Neural cell (in vitro differentiated cells): Measurements from ENCODE around the gene AP2A2. TPM values are rescaled to one million over a fixed set of nuclear protein-coding genes. Genes with fewer than 3 reads are reported as not detected.
"Not testable (repeated sequence)": the region's sequence is repeated elsewhere in the genome, so short reads cannot be mapped to it uniquely, and the experiment has no call there.

ENCODE experiments used
- H2AFZ ChIP-seq: fragments of 200-600, 300-800 bp; sonication (generic), shearing (Covaris generic); 2 replicates; pipeline ENCODE4 v1.6.0; 2014; ENCODE audit warnings: low read depth, mild to moderate bottlenecking, antibody characterized with exemption, low read length, moderate library complexity
- H3F3A ChIP-seq: fragments of 200-600 bp; shearing (Covaris generic); 2 replicates; pipeline ENCODE4 v1.6.1; 2016; ENCODE audit warnings: mild to moderate bottlenecking, moderate library complexity, mixed read lengths, antibody characterized with exemption, low read length; ENCODE audit not compliant: insufficient read depth, poor library complexity, severe bottlenecking
- H3K27ac ChIP-seq: fragments of 200-600, 300-800 bp; sonication (generic), shearing (Covaris generic); 2 replicates; pipeline ENCODE4 v1.5.1; 2014; ENCODE audit warnings: mild to moderate bottlenecking, low read length, moderate library complexity
- H3K27me3 ChIP-seq: fragments of 300-800, 200-600 bp; sonication (generic), shearing (Covaris generic); 2 replicates; pipeline ENCODE4 v1.6.0; 2014; ENCODE audit warnings: mild to moderate bottlenecking, low read depth, low read length, moderate library complexity; ENCODE audit not compliant: insufficient read depth
- H3K36me3 ChIP-seq: fragments of 300-800, 200-600 bp; sonication (generic), shearing (Covaris generic); 2 replicates; pipeline ENCODE4 v1.5.1; 2014; ENCODE audit warnings: mild to moderate bottlenecking, antibody characterized with exemption, low read length, moderate library complexity; ENCODE audit not compliant: insufficient read depth
- H3K4me2 ChIP-seq: fragments of 300-800, 200-600 bp; sonication (generic), shearing (Covaris generic); 2 replicates; pipeline ENCODE4 v1.6.0; 2014; ENCODE audit warnings: mild to moderate bottlenecking, low read length
- H3K4me3 ChIP-seq: fragments of 300-800, 200-600 bp; sonication (generic), shearing (Covaris generic); 2 replicates; pipeline ENCODE4 v1.5.1; 2014; ENCODE audit warnings: mild to moderate bottlenecking, low read length, moderate library complexity
- H3K79me2 ChIP-seq: fragments of 200-600 bp; shearing (Covaris generic); replicated peaks from 2 replicates; pipeline ENCODE4 v1.6.0; 2014; ENCODE audit warnings: mild to moderate bottlenecking, low read length, moderate library complexity; ENCODE audit not compliant: insufficient read depth
- H3K9ac ChIP-seq: fragments of 300-800, 200-600 bp; sonication (generic), shearing (Covaris generic); 2 replicates; pipeline ENCODE4 v1.6.1; 2016; ENCODE audit warnings: mild to moderate bottlenecking, low read length, mixed read lengths
- H3K9me2 ChIP-seq: fragments of 200-600 bp; shearing (Covaris generic); 2 replicates; pipeline ENCODE4 v1.6.1; 2016; ENCODE audit warnings: mild to moderate bottlenecking, low read length, mixed read lengths; ENCODE audit not compliant: insufficient read depth
- H3K9me3 ChIP-seq: fragments of 200-600, 300-800 bp; sonication (generic), shearing (Covaris generic); 2 replicates; pipeline ENCODE4 v1.6.1; 2016; ENCODE audit warnings: mild to moderate bottlenecking, mixed run types, low read length, moderate library complexity, mixed read lengths
- H4K20me1 ChIP-seq: fragments of 200-600 bp; shearing (Covaris generic); 2 replicates; pipeline ENCODE4 v1.6.1; 2016; ENCODE audit warnings: mild to moderate bottlenecking, mixed run types; ENCODE audit not compliant: insufficient read depth
- CTCF ChIP-seq: fragments of 450-650 bp; IDR thresholded peaks from 2 replicates; pipeline ENCODE4 v1.5.1; 2014; ENCODE audit warnings: antibody characterized with exemption, mild to moderate bottlenecking, moderate library complexity; ENCODE audit not compliant: poor library complexity, severe bottlenecking
- EP300 ChIP-seq: fragments of 450-650 bp; conservative IDR thresholded peaks from 2 replicates; pipeline ENCODE4 v1.6.1; 2014; ENCODE audit warnings: antibody characterized with exemption, mild to moderate bottlenecking, moderate library complexity; ENCODE audit not compliant: poor library complexity, severe bottlenecking
- EZH2 ChIP-seq: fragments of 200-600, 300-800 bp; shearing (Covaris generic), sonication (generic); IDR thresholded peaks from 2 replicates; pipeline ENCODE4 v1.6.1; 2014; ENCODE audit warnings: antibody characterized with exemption, low read length, borderline replicate concordance, mild to moderate bottlenecking; ENCODE audit not compliant: insufficient read depth, poor library complexity, severe bottlenecking
- MXI1 ChIP-seq: fragments of 450-650 bp; conservative IDR thresholded peaks from 2 replicates; pipeline ENCODE4 v1.6.1; 2014; ENCODE audit warnings: antibody characterized with exemption, mild to moderate bottlenecking; ENCODE audit not compliant: poor library complexity, severe bottlenecking
- POLR2AphosphoS5 ChIP-seq: IDR thresholded peaks from 2 replicates; pipeline ENCODE4 v1.6.1; 2012
- RAD21 ChIP-seq: fragments of 450-650 bp; conservative IDR thresholded peaks from 2 replicates; pipeline ENCODE4 v1.6.1; 2014; ENCODE audit warnings: antibody characterized with exemption, mild to moderate bottlenecking, moderate library complexity
- REST ChIP-seq: IDR thresholded peaks from 2 replicates; pipeline ENCODE4 v1.6.1; 2012; ENCODE audit warnings: borderline replicate concordance
- SMC3 ChIP-seq: fragments of 450-650 bp; conservative IDR thresholded peaks from 2 replicates; pipeline ENCODE4 v1.6.1; 2014; ENCODE audit warnings: antibody characterized with exemption, mild to moderate bottlenecking, moderate library complexity; ENCODE audit not compliant: poor library complexity
- TAF1 ChIP-seq: IDR thresholded peaks from 2 replicates; pipeline ENCODE4 v1.6.1; 2012; ENCODE audit warnings: low read depth
- polyA plus RNA-seq: library from polyadenylated mRNA; depleted of rRNA; stranded (reverse); fragments of >200 nt; gene quantifications from 2 replicates; pipeline ENCODE4 v1.2.3, GENCODE V29; 2014

The AP2A2 gene
- polyA plus RNA-seq, 1 donor from 2014 or later: 46.5 TPM

- not testable (repeated sequence) for H3K9ac ChIP-seq, H3K9me2 ChIP-seq, H3F3A ChIP-seq, H2AFZ ChIP-seq, H3K36me3 ChIP-seq, H4K20me1 ChIP-seq, H3K9me3 ChIP-seq, H3K4me3 ChIP-seq, H3K79me2 ChIP-seq, H3K27me3 ChIP-seq, H3K4me2 ChIP-seq, H3K27ac ChIP-seq
Observed at GRCh38 chr11:961310-961920, 35.7 kb downstream of the AP2A2 start.

GRCh38 chr11:961921-962320, 36.3 kb downstream of the AP2A2 start:
- TF ChIP-seq REST (no peak), POLR2AphosphoS5 (no peak), TAF1 (no peak), SMC3 (no peak), RAD21 (no peak), EP300 (no peak)
- Histone ChIP-seq H3K9me3 (no peaks in the 10 kb centered on the region), H3K4me3 (no peak overlapping the region), H3K79me2 (peaks cover 3% of the 10 kb centered on the region), H4K20me1 (no peaks in the 10 kb centered on the region), H3K9me2 (no peaks in the 10 kb centered on the region), H3K4me2 (no peak overlapping the region), H3K27ac (no peak overlapping the region), H3K27me3 (no peaks in the 10 kb centered on the region), H3K36me3 (no peaks in the 10 kb centered on the region), H3K9ac (no peak overlapping the region), H3F3A (no peaks in the 10 kb centered on the region), H2AFZ (no peak overlapping the region)

GRCh38 chr11:962688-963087, 37.0 kb downstream of the AP2A2 start:
- Histone ChIP-seq H3K27me3 (no peaks in the 10 kb centered on the region), H3K9me2 (no peaks in the 10 kb centered on the region), H4K20me1 (no peaks in the 10 kb centered on the region), H3K9me3 (no peaks in the 10 kb centered on the region), H3K36me3 (no peaks in the 10 kb centered on the region), H3K9ac (no peak overlapping the region), H3K79me2 (peaks cover 3% of the 10 kb centered on the region), H3K27ac (no peak overlapping the region), H3K4me2 (no peak overlapping the region), H3F3A (no peaks in the 10 kb centered on the region), H3K4me3 (no peak overlapping the region), H2AFZ (no peak overlapping the region)
- TF ChIP-seq CTCF: no peak
- no peak for TF ChIP-seq MXI1
- TF ChIP-seq EZH2: no peak
- no peak for TF ChIP-seq TAF1
- TF ChIP-seq POLR2AphosphoS5: no peak
- TF ChIP-seq EP300: no peak
- TF ChIP-seq RAD21: no peak
- no peak for TF ChIP-seq REST
- no peak for TF ChIP-seq SMC3
